Measurements from ENCODE around the gene DMD. TPM values are rescaled to one million over a fixed set of nuclear protein-coding genes. Genes with fewer than 3 reads are reported as not detected.

The DMD gene
- total RNA-seq, 1 donor from 2014 or later = 22.9 TPM

GRCh38 chrX:33205321-33205720 lies 6.0 kb downstream of the DMD start:
- POLR2A ChIA-PET = no interaction called here
- no peak for DNase-seq
- H3K9me3 Mint-ChIP-seq = no peaks in the 10 kb centered on the region
- no peak overlapping the region for H3K4me3 Mint-ChIP-seq
- H3K4me1 Mint-ChIP-seq = no peaks in the 10 kb centered on the region
- H3K27ac Mint-ChIP-seq = no peak overlapping the region
- no peaks in the 10 kb centered on the region for H3K36me3 Mint-ChIP-seq (ENCODE audit: low read depth)
- no peak for TF ChIP-seq CTCF (IDR thresholded peaks at IDR 0.05)
- H3K27me3 Mint-ChIP-seq = no peaks in the 10 kb centered on the region
- CTCF ChIA-PET = no interaction called here
- no peak for ATAC-seq (ENCODE audit: low read depth)
- intact Hi-C loops (cut with micrococcal nuclease) = no loop called here

GRCh38 chrX:33204889-33205288 lies 6.5 kb downstream of the DMD start:
- ATAC-seq (ENCODE audit: low read depth) (no peak), DNase-seq (no peak)
- H3K36me3 Mint-ChIP-seq (ENCODE audit: low read depth) = no peaks in the 10 kb centered on the region
- intact Hi-C loops (cut with micrococcal nuclease) = no loop called here
- H3K4me3 Mint-ChIP-seq = no peak overlapping the region
- no peaks in the 10 kb centered on the region for H3K9me3 Mint-ChIP-seq
- CTCF ChIA-PET = no interaction called here
- no peak for TF ChIP-seq CTCF (IDR thresholded peaks at IDR 0.05)
- H3K27me3 Mint-ChIP-seq = no peaks in the 10 kb centered on the region
- no peak overlapping the region for H3K27ac Mint-ChIP-seq
- POLR2A ChIA-PET = no interaction called here
- no peaks in the 10 kb centered on the region for H3K4me1 Mint-ChIP-seq

- no peaks in the 10 kb centered on the region for H3K27me3 Mint-ChIP-seq
- H3K27ac Mint-ChIP-seq = no peak overlapping the region
- POLR2A ChIA-PET = no interaction called here
- intact Hi-C loops (cut with micrococcal nuclease) = no loop called here
- H3K4me3 Mint-ChIP-seq = no peak overlapping the region
- H3K9me3 Mint-ChIP-seq = peaks cover 3% of the 10 kb centered on the region
- CTCF ChIA-PET = no interaction called here
- no peak for DNase-seq
- TF ChIP-seq CTCF (IDR thresholded peaks at IDR 0.05) = no peak
- H3K36me3 Mint-ChIP-seq (ENCODE audit: low read depth) = no peaks in the 10 kb centered on the region
- no peak for ATAC-seq (ENCODE audit: low read depth)
- H3K4me1 Mint-ChIP-seq = no peaks in the 10 kb centered on the region
Measured at GRCh38 chrX:33198561-33199279, 12.6 kb downstream of the DMD start.

- H3K9me3 Mint-ChIP-seq = peaks cover 3% of the 10 kb centered on the region
- no peaks in the 10 kb centered on the region for H3K4me1 Mint-ChIP-seq
- H3K27ac Mint-ChIP-seq = no peak overlapping the region
- ATAC-seq (ENCODE audit: low read depth) = no peak
- ChIA-PET CTCF (no interaction called here), POLR2A (no interaction called here)
- no peak for DNase-seq
- no peaks in the 10 kb centered on the region for H3K27me3 Mint-ChIP-seq
- H3K36me3 Mint-ChIP-seq (ENCODE audit: low read depth) = no peaks in the 10 kb centered on the region
- no peak overlapping the region for H3K4me3 Mint-ChIP-seq
- intact Hi-C loops (cut with micrococcal nuclease) = no loop called here
- no peak for TF ChIP-seq CTCF (IDR thresholded peaks at IDR 0.05)
Measured at GRCh38 chrX:33195698-33196097, 15.7 kb downstream of the DMD start.

- Mint-ChIP-seq H3K4me1 (no peaks in the 10 kb centered on the region), H3K27ac (no peak overlapping the region), H3K36me3 (ENCODE audit: low read depth) (no peaks in the 10 kb centered on the region), H3K4me3 (no peak overlapping the region), H3K27me3 (no peaks in the 10 kb centered on the region), H3K9me3 (peaks cover 3% of the 10 kb centered on the region)
- ChIA-PET CTCF (no interaction called here), POLR2A (no interaction called here)
- intact Hi-C loops (cut with micrococcal nuclease) = no loop called here
- no peak for TF ChIP-seq CTCF (IDR thresholded peaks at IDR 0.05)
- ATAC-seq (ENCODE audit: low read depth) = no peak
- DNase-seq = no peak
Measured at GRCh38 chrX:33194876-33195433, 16.4 kb downstream of the DMD start.
